ENCODE measurements around the gene ABHD3.
A peak's percentile ranks its signal among the peaks of the same experiment; 100 is the strongest.
"Not testable (repeated sequence)": the region's sequence is repeated elsewhere in the genome, so short reads cannot be mapped to it uniquely, and the experiment has no call there.

ABHD3 gene

DNA sequence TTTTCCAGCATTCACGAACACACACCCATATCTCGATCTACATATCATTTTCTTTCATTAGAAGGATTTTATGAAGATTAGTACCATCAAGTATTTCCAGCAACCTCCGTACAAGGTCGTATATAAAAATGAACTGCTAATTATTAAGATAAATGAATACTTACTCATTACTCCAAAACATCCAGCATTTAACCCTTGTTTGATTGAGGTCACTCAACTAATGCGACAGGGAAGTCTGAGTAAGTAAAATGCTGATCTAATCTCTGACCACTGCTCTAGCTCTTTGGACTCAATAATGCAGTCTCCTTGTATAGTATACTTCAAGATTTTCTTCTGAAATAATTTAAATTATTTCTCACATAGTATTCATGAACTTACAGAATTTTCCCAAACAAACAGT lies 2.0 kb downstream of the ABHD3 start:
- no peak for DNase-seq

DNA sequence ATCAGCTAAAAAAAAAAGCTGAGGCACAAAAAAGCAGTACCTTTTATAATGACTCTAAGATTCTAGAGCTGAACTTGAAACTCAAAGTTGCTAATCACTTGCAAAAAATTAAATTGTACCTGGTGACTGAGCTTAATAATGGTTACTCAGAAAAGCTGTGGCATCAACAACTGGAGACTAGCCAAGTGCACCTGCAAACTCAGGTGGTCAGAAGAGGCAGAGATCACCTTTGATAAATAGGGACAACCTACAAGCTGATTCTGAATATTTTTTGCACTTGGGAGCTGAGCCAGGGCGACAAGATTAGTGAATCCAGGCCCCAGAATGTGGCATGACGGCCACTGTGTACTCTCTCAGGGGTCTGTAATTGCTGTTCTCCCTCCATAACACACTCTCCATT lies 3.0 kb downstream of the ABHD3 start:
- no peak for DNase-seq

DNA sequence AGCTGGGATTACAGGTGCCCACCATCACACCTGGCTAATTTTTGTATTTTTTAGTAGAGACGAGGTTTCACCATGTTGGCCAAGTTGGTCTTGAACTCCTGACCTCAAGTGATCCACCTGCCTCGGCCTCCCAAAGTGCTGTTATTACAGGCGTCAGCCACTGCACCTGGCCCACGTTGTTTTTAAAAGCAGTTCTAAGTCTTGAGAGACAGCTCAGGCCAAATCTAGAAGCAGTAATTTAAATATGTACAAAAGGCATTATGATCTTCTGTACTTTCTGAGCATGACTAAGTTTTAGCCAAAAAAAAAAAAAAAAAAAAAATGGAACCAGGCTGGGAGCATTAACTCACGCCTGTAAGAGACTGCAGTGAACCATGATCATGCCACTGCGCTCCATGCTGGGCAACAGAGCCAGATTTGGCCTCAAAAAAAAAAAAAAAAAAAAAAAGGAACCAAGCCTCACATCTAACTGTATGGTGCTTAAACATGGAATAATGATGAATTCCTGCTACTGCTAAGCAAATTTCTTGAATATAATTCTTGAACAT lies 4.0 kb downstream of the ABHD3 start:
- DNase-seq = no peak

DNA sequence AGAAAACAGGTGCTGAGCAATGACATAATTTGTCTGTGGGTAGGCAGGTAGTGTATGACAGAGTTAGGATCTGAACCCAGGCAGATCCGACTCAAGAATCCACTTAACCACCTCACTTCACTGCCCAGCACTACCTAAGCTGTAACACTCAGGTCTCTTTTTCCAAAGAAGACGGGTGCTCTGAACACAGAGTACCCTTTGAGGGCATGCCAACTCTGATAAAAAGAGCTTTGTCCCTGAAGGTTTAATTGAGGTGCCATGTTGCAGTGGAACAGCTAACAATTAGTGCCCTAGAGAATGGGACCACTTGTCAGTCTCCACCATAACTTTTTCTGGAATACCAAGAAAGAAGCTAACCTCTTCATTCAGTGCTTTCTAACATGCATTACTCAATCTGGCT lies 11.3 kb downstream of the ABHD3 start:
- no peak for DNase-seq

DNA sequence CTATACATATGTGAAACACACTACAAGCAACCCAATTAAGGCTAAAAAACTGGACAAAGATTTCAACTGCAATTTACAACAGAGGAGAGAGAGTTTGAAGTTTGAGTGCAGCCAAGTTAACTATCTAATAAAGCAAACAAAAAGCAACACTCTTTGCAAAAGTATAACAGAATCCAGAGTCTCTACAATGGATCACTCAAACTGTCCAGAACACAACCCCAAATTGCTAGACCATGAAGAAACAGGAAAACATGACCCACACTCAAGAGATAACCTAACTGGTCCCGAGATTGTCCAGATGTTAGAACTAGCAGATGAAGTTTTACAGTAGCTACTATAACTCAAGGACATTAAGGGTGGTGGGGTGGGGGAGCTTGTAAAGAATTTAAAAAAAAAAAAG lies 14.8 kb downstream of the ABHD3 start:
- no peak for DNase-seq

DNA sequence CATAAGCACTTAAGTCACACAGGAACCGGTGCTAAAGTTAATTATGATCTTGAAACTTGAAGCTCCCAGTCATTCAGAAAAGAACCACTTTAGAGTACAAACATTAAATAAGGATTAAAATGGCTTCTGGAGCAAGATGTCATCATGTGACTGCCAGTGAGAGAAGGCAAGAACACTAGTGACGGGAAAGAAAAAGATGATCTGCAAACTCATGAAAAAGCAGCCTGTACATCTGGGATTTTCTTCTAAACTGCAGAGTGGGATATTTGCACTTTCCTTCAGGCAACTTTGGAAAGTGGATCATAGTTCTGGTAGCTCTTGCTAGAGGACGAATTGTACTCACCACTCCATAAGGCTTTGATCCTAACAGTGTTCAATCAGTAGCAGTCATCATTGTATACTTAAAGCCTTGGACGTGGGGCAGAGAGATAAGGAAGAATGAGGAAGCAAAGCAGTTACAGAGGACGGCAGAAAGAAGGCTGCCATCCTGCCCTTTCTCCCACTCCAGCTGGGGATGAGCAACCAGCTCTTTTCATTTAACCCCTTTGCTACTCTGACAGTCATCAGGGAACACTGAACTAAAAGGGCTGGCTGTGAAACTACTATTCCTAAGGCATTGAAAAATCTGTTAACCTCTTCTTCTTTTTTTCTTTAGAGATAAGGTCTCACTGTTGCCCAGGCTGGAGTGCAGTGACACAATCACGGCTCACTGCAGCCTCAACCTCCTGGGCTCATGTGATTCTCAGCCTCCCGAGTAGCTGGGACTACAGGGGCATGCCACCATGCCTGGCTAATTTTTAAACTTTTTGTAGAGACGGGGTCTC lies 18.1 kb downstream of the ABHD3 start:
- no peak for DNase-seq

DNA sequence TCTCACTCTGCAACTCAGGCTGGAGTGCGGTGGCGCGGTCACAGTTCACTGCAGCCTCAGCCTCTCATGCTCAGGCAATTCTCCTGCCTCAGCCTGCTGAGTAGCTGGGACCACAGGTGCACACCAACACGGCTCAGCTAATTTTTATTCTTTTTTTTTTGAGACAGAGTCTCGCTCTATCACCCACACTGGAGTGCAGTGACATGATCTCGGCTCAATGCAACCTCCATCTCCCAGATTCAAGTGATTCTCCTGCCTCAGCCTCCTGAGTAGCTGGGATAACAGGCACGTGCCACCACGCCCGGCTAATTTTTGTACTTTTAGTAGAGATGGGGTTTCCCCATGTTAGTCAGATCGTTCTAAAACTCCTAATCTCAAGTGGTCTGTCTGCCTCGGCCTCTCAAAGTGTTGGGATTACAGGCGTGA lies 19.0 kb downstream of the ABHD3 start:
- not testable (repeated sequence) for DNase-seq

DNA sequence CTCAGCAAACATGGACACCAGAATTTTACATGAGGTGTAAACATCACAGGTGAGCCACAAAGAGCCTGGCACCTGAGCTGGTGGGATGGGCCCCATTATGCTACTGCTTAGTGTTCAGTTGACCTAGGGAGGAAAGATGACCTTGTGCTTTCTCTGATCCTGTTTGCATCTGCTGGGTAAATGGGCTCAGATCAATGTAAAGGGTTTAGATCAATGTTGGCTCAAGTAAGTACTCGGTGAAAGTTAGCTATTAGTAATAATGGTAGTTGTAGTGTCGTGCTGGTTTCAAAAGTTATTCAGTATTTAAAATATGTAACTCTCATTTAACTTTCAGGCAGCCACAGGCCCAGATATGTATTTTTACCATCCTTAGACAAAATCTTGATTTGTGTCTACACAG lies 19.8 kb downstream of the ABHD3 start:
- no peak for DNase-seq

DNA sequence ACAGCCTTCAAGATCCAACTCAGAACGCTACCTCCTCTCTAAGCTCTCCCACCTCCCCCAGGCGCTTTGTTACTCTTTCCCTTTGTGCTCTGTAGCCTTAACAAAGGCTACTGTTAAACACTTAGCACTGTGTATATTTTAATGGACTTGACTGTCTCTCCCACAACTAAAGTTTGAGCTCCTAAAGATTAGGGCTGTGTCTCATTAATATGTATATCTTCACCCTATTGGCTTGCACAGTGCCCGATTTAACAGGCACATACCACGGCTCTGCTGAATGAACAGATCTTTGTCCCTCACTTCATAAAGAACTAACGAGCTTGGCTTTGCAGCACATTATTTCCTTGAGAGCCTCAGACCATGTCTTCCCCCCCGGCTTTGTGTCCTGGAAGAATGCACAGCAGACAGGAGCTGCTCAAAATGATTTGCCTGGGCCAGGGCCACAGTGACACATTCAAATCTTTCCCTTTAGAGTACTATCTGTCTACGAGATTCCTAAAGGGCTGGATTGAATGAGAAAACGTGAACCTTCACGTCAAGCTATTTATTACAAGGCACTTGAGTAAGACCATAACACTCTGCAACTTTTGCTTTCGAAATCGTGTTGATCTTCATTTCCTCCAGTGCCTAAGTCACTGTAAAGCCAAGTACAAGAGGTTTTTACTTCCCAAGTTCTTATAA lies 22.1 kb downstream of the ABHD3 start:
- DNase-seq = peak in 1 of 2 donors; percentile 12

DNA sequence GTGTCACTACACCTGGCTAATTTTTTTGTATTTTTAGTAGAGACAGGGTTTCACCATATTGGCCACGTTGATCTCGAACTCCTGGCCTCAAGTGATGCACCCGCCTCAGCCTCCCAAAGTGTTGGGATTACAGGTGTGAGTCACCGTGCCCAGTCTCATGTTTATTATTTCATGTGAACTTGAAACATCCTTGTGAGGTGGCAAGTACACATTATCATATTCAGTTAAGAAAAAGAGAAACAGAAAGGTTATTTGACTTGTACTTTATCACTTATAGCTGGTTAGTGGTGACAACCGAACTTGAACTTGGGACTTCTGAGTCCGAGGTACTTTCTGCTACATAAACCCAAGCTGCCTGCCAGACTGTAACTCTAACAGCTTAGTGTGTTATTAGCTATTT lies 24.4 kb downstream of the ABHD3 start:
- no peak for DNase-seq

DNA sequence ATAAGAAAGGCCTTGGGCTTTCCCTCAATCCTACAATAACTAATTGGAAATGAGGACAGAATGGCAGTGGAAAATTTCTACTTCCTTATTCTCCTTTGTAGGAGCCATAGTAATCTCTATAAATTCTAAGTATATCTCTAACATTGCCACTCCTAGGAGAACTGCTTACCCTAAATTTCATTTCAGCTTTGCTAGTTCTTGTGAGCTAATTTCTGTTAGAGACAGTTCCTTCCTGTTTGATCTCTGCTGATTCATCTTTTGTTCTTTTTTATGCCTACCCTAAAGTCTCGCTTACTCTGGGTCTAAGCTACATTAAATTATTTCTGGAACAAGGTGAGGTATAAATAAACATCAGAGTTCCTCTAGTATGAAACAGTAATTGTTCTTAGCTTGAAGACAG lies 25.7 kb downstream of the ABHD3 start:
- DNase-seq = no peak

DNA sequence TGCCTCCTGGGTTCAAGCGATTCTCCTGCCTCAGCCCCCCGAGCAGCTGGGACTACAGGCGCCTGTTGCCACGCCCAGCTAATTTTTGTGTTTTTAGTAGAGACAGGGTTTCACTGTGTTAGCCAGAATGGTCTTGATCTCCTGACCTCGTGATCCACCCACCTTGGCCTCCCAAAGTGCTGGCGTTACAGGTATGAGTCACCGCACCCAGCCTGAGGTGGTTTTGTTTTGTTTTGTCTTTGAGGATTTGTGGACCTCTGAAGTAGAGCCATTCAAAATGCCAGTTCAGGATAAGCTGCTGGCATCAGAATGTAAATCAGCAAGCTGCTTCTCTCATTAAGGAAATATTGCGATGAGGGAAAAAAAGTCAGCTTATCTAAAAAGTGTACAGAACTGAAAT lies 29.2 kb downstream of the ABHD3 start:
- DNase-seq = not testable (repeated sequence)

DNA sequence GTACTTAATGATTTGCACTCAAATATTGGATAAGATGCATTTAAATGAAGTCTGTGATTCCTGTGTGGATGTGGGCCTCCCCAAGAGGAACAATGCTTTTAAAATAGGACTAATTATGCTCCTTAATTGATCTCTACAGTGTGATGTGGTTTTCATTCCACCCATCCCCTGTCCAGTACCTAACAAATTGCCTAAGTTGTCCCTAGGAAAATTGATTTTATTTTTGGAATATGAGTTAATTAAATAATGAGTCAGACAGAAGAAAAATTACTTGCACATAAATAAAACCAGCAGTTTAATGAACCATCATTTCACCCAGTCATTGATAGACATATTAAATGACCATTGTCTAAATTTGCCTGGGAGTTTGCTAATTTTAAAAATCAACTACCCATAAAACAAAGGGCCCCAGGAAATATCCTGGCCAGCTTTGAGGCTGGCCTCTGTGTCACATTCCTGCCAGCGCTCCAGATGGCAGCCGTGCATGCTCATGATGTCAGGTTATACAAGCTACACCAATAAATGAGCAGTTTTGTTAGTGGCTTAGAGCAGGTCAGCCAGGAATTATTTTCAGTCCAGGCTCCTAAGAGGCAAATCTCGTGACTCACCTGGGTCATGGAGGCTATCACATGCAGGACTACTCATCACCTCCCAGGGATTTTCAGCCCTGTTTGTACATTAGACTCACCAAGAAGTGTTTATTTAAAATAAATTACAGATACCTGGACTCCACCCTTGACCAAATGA lies 31.9 kb downstream of the ABHD3 start:
- DNase-seq = no peak

DNA sequence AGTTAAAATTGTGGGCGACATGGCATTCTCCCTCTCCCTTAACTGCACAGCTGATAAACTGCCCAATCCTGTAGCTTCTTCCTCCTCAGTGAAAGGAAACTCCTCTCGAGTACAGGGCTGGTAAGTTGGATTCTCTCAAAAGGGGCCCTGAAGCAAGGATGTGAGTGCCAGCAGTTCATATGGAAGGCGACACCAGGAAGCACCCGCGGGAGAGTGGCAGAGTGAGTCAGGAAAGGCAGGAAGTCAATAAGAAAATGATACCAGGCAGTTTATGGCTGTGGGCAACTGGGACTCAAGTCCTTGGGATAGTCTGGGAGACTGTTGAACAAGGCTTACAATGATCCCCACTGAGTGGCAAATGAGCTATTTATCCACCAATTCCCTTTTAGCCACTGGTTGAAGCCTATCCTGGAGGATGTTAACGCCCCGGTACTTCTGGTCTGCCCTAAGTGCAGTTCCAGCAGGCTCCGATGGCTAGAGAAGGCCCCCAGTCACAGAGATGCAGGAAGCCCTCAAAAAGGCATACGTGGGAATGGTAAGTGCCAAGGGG lies 34.8 kb downstream of the ABHD3 start:
- no peak for DNase-seq

DNA sequence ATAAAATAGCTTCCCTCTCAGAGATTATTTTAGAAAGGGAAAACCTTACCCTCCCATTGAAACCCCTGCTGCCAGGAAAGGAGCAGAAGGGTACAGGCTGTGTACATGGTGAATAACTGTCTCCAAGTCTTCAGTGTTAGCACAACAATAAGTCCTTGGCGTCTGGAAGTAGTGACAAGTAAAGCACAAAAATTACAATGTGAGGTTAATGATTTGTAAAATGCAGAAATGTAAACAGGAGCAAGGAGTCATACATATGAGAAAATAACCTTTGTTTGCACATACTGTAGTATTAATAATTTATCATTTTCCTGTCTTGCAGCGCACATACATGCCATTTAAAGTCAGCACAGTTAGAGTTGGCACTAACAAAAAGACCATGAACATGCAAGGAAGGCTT lies 40.5 kb downstream of the ABHD3 start:
- DNase-seq = no peak

DNA sequence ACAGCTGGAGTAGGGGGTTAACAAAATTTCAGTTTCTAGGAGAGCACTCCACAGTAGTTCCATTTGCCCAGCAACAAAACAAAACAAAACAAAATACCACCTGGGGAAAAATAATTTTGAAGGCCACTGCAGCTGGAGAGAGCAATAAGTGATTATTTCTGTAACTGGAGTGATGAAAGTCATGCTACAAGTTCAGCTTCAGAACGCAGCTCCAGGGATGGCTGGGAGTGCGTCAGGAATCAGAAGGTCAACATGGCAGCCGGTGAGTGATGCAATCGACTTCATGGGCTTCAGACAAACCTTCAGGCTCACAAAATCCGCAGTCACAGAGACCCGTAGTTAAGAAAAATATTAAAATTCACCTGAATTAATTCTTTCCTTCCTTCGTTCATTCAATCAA lies 41.0 kb downstream of the ABHD3 start:
- DNase-seq = no peak

DNA sequence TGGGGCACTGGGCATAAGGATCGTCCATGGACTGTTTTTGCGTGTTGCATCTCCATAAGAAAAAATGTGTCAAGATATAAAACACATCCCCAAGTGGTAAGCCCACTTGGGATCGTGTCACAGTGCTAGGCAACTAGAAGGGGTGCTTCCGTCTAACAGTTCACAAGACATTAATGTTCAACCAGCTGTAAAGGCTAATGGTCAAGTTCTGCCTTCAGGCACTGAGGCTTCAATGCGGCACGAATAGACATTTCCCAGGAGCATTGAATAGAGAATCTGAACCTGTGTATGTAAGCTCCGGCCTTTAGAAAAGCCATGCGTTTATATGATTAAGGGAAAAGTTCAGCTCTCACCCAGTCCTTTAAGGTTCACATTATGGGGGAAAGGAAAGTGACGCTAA lies 42.0 kb downstream of the ABHD3 start:
- no peak for DNase-seq

DNA sequence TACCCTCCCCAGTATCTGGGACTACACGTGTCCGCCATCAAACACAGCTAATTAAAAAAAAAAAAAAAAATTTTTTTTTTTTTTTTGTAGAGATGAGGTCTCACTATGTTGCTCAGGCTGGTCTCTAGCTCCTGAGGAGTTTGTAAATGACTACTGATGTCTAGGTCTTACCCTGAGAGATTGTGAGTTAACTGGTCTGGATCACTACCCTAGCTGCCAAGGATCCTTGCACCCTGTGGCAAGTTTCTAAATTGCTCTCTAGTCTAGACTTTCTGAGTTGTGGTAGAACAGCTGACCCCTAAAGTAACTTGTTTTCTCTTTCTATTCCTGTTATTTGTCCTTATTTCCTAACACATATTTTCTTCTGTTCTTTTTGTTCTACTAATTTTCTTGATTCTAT lies 44.5 kb downstream of the ABHD3 start:
- no peak for DNase-seq

DNA sequence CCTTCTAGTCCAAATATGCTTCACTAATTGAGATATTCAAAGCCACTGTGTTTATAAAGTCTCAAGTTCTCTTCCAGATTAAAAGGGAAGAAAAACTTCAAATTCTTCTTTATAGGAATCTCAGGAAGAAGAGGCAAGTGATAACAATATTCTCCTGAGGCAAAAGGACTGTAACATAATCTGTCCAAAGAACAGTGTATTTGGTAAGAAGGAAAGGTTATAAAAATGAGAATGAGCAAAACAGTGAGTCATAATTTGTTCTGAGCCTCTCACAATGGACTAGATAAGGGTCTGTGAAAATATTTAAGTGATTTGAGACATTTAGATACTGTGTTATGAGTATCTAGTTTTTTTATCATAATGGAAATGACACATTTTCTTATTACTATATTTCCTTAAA lies 48.2 kb downstream of the ABHD3 start:
- no peak for DNase-seq

DNA sequence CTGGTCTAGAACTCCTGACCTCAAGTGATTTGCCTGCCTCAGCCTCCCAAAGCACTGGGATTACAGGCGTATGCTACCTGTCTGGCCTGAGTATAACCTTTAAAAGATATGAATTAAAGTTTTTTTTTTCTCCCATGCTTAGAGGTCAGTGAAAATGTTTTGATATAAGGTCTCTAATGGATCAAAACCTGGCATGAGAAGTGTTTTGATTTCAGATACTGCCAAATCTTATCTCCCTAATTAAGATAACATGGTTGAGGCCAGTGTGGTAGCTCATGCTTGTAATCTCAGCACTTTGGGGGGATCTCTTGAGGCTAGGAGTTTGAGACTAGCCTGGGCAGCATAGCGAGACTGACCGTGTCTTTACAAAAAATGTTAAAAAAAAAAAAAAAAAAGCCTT lies 51.2 kb downstream of the ABHD3 start:
- DNase-seq = no peak

DNA sequence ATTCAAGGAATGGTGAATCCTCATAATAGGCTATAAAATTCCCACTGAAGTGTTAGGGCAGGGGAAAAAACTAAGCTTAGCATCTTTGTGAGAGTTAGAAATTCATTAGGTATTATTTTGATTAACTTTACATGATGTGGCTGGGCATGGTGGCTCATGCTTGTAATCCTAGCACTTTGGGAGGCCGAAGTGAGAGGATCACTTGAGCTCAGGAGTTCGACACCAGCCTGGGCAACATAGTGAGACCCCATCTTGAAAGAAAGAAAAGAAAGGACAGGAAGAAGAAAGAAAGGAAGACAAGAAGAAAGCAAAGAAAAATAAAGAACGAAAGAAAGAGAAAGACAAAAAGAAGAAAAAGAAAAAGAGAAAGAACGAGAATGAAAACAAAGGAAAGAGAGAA lies 52.5 kb downstream of the ABHD3 start:
- no peak for DNase-seq

DNA sequence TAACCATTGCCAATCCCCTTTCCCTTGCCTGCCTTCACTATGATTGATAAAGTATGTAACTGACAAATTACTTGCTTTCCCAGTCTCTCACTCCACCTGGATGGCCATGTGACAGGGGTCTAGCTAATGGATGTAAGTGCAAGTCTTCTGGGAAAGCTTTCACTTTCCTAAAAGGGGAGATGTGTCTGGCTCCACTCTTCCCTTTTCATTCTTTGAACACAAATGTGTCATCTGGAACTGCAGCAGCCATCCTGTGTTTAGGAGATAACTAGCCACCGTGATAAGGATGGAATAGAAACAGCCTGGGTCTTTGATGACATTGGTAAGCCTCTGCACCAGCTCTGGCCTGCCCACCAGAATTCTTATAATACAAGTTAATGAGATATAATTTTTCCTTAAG lies 54.3 kb downstream of the ABHD3 start:
- no peak for DNase-seq

DNA sequence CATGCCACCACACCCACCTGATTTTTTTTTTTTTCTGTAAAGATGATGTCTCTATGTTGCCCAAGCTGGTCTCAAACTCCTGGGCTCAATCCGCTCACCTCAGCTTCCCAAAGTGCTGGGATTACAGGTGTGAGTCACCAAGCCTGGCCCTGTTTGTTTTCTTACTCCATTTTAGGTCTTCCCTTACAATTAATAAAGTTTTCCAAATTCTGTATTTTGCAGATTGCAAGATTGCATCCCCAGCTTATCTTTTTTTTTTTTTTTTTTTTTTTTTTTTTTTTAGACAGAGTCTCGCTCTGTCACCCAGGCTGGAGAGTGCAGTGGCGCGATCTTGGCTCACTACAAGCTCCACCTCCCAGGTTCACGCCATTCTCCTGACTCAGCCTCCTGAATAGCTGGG lies 64.2 kb downstream of the ABHD3 start:
- DNase-seq = not testable (repeated sequence)

All from stimulated activated CD4-positive, alpha-beta T cell treated with anti-CD3 and anti-CD28 coated beads, Interleukin-2, amount 100 ng/mL, for 48 hours (primary cell).